ENCODE measurements around the gene PGD. TPM values are rescaled to one million over a fixed set of nuclear protein-coding genes. Genes with fewer than 3 reads are reported as not detected.

PGD gene
- total RNA-seq, 1 experiment from 2014 or later = 291 TPM

DNA sequence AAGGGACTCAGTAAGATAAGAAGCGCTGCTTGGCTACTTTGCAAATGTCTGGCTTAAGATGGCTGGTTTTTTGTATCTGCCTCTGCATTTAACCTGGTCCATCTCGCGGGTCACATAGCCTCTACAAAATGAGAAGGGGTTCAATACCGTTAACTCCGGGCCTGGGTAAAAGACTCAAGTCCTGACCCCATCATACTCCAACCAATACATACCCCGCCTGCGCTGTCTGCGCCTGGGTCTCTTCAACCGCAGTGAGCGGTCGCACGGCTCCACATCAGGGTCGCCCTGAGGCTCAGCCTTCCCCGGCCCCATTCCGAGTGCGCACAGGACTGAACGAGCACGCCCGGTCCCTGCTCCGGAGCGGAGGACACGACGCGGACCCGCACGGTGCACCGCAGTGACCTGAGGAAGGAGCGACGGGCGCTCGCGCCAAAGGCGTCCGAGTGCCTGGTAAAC lies 558 bp upstream of the PGD start:
- no peak overlapping the region for H3K23ac ChIP-seq (ENCODE audit: insufficient read length, low read depth, low read length)
- H2BK120ac ChIP-seq (ENCODE audit: low read depth, low read length, poor library complexity, severe bottlenecking) = no peak overlapping the region
- no peak overlapping the region for H2AFZ ChIP-seq (ENCODE audit: low read length)
- peak overlapping the region; percentile 51 for H3K18ac ChIP-seq (ENCODE audit: insufficient read length, low read depth, low read length)
- no peak overlapping the region for H3K4ac ChIP-seq (ENCODE audit: low read depth, low read length)
- H3T11ph ChIP-seq (ENCODE audit: low read length) = no peak overlapping the region
- H3K79me1 ChIP-seq (ENCODE audit: insufficient read depth, low read depth, low read length, poor library complexity, severe bottlenecking) = no peaks in the 10 kb centered on the region
- no peak overlapping the region for H4K91ac ChIP-seq (ENCODE audit: insufficient read length, low read depth, low read length)
- H3K27ac ChIP-seq (ENCODE audit: insufficient read length, low read depth, low read length) = no peak overlapping the region
- H3K56ac ChIP-seq (ENCODE audit: insufficient read length, low read depth, low read length) = no peak overlapping the region
- TF ChIP-seq, protein P1, sequence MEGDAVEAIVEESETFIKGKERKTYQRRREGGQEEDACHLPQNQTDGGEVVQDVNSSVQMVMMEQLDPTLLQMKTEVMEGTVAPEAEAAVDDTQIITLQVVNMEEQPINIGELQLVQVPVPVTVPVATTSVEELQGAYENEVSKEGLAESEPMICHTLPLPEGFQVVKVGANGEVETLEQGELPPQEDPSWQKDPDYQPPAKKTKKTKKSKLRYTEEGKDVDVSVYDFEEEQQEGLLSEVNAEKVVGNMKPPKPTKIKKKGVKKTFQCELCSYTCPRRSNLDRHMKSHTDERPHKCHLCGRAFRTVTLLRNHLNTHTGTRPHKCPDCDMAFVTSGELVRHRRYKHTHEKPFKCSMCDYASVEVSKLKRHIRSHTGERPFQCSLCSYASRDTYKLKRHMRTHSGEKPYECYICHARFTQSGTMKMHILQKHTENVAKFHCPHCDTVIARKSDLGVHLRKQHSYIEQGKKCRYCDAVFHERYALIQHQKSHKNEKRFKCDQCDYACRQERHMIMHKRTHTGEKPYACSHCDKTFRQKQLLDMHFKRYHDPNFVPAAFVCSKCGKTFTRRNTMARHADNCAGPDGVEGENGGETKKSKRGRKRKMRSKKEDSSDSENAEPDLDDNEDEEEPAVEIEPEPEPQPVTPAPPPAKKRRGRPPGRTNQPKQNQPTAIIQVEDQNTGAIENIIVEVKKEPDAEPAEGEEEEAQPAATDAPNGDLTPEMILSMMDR (conservative IDR thresholded peaks at IDR 0.05) = no peak
- H2BK12ac ChIP-seq (ENCODE audit: insufficient read length, low read depth, low read length) = no peak overlapping the region
- no peaks in the 10 kb centered on the region for H3K27me3 ChIP-seq (ENCODE audit: insufficient read depth, low read length)
- H2BK20ac ChIP-seq (ENCODE audit: low read depth, low read length, poor library complexity, severe bottlenecking) = no peak overlapping the region
- no peak overlapping the region for H2BK5ac ChIP-seq (ENCODE audit: insufficient read length, low read length)
- Mint-ChIP-seq H3K4me3 (peak overlapping the region; percentile 92 to 96), H3K27me3 (ENCODE audit: low read depth) (no peaks in the 10 kb centered on the region), H3K36me3 (ENCODE audit: insufficient read depth in 1 of 3, low read depth in 3 of 3) (peaks cover 27 to 48% (median 43%) of the 10 kb centered on the region in 3 experiments), H3K4me1 (peaks cover 14 to 18% of the 10 kb centered on the region in 2 experiments), H3K9me3 (peaks cover 0 to 6% of the 10 kb centered on the region in 2 experiments; a peak in 4 of 5 replicates), H3K27ac (peak overlapping the region; percentile 87 to 97 (median 96); a peak in 6 of 7 replicates)
- H3K4me1 ChIP-seq (ENCODE audit: insufficient read depth, low read length) = no peaks in the 10 kb centered on the region
- no peaks in the 10 kb centered on the region for H3K9me3 ChIP-seq (ENCODE audit: control insufficient read depth, low read depth, low read length)
- H3K23me2 ChIP-seq (ENCODE audit: insufficient read length, low read depth, low read length, poor library complexity, severe bottlenecking) = peaks cover 16% of the 10 kb centered on the region
- H3K9ac ChIP-seq (ENCODE audit: extremely low read depth, insufficient read length, low read length) = peak overlapping the region; percentile 48
- peak overlapping the region; percentile 64 for H3K14ac ChIP-seq (ENCODE audit: insufficient read depth, low read length)
- no peak overlapping the region for H2AK5ac ChIP-seq (ENCODE audit: insufficient read length, low read length)
- H4K20me1 ChIP-seq (ENCODE audit: control insufficient read depth, insufficient read depth, insufficient read length) = no peaks in the 10 kb centered on the region
- WGBS (ENCODE audit: extremely low coverage, insufficient read length, low lambda C conversion rate) = no CpG with 5 or more reads among the region's 34 CpGs
- H3K79me2 ChIP-seq (ENCODE audit: insufficient read depth, low read length) = peaks cover 11% of the 10 kb centered on the region
- no peak overlapping the region; the same call in 1 of the 2 replicates for H2BK15ac ChIP-seq (ENCODE audit: low read depth, low read length)
- H4K5ac ChIP-seq (ENCODE audit: insufficient read length, low read depth, low read length) = no peak overlapping the region
- H4K8ac ChIP-seq (replicated peaks; ENCODE audit: insufficient read length, low read depth, low read length) = no peak overlapping the region
- peak overlapping the region; percentile 85 for H3K4me2 ChIP-seq (ENCODE audit: insufficient read depth, insufficient read length, low read length)
- DNase-seq = no peak
